HAP-1 (cell line): Measurements from ENCODE around the gene PICK1.
"Not testable (repeated sequence)": the region's sequence is repeated elsewhere in the genome, so short reads cannot be mapped to it uniquely, and the experiment has no call there.

Experiments
- DNase-seq, 2 experiments: peaks; one replicate each; pipeline ENCODE4 v3.0.0-alpha.2; 2016 to 2020; ENCODE audit warnings: low spot score in 2 of 2
- H3K27me3 ChIP-seq: fragments of 250-450 bp; sonication (Bioruptor Pico); 2 replicates; pipeline ENCODE4 v1.5.1; 2020; ENCODE audit warnings: low read depth, mild to moderate bottlenecking, moderate library complexity
- H3K36me3 ChIP-seq: fragments of 250-450 bp; sonication (Bioruptor Pico); replicated peaks from 2 replicates; pipeline ENCODE4 v1.5.1; 2020; ENCODE audit warnings: mild to moderate bottlenecking
- H3K4me1 ChIP-seq: fragments of 250-450 bp; sonication (Bioruptor Pico); 2 replicates; pipeline ENCODE4 v1.5.1; 2020; ENCODE audit warnings: mild to moderate bottlenecking
- H3K4me3 ChIP-seq: fragments of 250-450 bp; sonication (Bioruptor Pico); 2 replicates; pipeline ENCODE4 v1.5.1; 2020; ENCODE audit warnings: mild to moderate bottlenecking, moderate library complexity
- H3K9me3 ChIP-seq: fragments of 250-450 bp; sonication (Bioruptor Pico); 2 replicates; pipeline ENCODE4 v1.5.1; 2020; ENCODE audit warnings: mild to moderate bottlenecking, moderate library complexity
- in situ Hi-C: fragments of 300-500 bp; cut with MboI; formaldehyde crosslinking; loops from 3 replicates; pipeline ENCODE4 v1.14.3; 2020; ENCODE audit warnings: low sequenced_read_pairs, inconsistent platforms, mixed read lengths

The PICK1 gene

DNA sequence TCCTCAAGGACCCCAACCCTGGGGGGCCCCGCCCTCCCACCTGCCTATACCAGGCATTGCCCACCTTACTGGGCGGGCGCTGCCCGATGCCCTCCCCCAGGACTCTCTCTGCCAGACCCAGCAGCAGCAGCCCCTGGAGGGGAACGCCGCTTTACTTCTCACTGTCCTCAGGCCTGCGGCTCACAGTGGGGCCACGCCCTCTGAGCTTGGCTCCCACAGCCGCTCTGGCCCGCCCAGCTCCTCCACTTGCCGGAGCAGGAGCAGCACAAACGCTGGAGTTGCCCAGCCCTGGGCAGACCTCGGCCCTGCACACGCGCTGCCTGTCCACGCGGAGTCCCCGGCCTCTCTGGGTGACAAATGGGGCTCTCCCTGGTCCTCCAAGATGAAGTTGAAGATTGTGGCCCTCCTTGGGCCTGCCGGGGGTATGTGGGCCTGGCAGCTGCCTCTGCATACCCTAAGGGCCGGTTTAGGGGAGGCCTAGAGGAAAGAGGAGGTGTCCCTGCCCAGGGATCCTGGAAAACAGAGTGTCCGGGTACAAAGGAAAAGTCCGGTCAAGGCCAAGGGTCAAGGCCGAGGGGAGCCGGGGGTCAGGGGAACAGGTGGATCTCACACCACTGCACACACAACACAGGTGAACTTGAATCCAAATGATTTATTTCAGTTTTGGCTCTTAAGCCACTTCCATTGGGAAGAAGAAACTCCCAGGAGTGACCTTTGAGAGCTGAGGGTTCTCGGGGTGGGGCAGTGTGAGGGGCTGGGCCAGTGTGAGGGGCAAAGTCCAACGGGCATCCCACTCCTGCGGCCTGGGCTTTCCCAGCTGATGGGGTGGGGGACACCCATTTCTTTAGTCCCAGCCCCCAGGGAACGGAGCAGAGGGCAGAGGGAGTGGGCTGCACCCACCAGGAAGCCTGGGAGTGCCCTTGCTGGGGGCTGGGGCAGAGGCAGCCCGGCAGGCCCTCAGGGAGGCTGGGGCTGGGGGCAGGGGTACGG lies 54.0 kb downstream of the PICK1 start:
- Histone ChIP-seq H3K27me3 (no peaks in the 10 kb centered on the region), H3K9me3 (no peaks in the 10 kb centered on the region), H3K4me1 (no peaks in the 10 kb centered on the region), H3K36me3 (no peaks in the 10 kb centered on the region; the same call in 1 of the 2 replicates), H3K4me3 (no peak overlapping the region)
- in situ Hi-C loops: no loop called here
- DNase-seq: no peak

DNA sequence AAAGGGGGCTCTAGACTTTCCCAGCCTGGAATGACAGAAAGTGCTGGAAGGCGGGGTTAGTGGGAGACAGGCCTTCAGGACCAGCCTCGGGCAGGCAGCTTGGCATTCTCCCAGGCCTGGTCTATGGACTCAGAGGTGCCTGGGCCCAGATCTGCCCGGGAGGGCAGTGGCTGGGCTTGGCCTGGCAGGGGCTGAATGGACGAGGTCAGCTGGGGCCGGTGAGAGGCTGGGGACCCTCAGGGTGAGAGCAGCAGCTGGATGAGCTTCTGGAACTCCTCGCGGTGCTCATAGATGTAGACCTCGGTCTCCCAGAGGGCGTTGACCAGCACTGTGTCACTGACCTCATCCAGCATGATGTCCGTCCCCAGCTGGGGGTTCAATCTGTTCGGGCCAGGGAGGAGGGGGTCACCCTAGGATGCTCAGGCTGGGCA lies 54.7 kb downstream of the PICK1 start:
- DNase-seq: no peak
- no peak overlapping the region for H3K4me3 ChIP-seq
- in situ Hi-C loops: no loop called here
- H3K36me3 ChIP-seq: no peaks in the 10 kb centered on the region; the same call in 1 of the 2 replicates
- H3K4me1 ChIP-seq: no peaks in the 10 kb centered on the region
- no peaks in the 10 kb centered on the region for H3K9me3 ChIP-seq
- no peaks in the 10 kb centered on the region for H3K27me3 ChIP-seq

DNA sequence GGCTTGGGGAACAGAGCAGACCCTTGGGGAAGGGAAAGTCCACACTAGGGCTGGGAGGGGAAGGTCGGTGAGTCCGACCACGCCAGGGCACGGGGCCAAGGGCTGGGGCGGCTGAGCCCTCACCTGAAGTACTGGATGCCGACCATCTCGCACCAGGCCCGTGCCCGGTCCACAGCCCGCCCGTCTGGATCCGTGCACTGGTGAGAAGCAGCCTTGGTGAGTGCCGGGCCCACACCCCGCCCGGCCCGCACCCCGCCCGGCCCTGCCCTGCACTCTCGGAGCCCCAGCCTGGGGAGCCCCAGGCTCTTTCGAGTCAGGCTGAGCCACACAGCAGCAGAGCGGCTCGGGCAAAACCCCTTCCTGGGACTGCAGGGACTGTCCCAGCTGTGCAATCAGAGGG lies 55.2 kb downstream of the PICK1 start:
- Histone ChIP-seq H3K27me3 (no peaks in the 10 kb centered on the region), H3K4me1 (no peaks in the 10 kb centered on the region), H3K4me3 (no peak overlapping the region), H3K36me3 (no peaks in the 10 kb centered on the region; the same call in 1 of the 2 replicates), H3K9me3 (no peaks in the 10 kb centered on the region)
- no peak for DNase-seq
- in situ Hi-C loops: no loop called here

DNA sequence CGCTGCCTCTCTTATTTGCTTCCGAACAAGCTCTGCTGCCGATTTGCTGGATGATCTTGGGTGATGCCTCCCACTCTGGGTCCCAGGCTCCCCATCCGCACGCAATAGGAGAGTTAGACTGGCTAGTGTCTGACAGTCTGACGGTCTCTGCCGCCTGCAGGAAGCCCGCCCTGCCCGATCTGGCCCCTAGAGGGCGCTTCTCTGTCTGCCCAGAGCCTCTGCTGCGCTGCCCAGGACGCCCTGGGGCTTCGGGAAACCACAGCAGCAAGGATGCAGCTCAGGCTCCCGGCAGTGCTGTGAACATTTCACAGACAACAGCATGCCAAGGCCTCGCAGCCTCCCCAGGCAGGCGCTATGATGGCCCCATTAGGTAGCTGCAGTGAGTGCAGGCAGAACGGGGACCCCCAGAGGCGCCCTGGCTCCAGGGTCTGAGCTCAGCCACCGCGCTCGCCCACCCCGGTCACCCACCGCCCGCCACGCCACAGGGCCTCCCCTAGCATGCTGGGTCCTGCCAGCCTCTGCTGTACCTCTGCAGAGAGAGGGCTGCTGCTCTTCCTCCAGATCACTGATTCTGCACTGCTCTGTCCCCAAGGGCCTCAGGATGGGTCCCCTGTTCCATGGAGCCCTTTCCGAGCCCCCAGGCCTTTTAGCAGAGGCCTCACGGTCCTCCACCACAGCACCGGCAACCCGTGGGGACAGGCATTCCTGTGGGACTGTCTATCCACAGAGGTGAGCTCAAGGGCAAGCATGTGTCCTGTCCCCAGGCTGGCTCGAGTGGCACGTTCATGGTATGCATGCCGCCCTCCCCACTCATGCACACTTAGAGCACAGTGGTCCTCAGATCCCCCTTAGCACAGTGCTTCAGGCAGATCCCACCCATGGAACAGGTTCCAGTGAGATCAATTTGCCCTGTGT lies 57.5 kb downstream of the PICK1 start:
- peak; percentile 54 to 91 for DNase-seq
- in situ Hi-C loops: no loop called here
- no peaks in the 10 kb centered on the region; the same call in 1 of the 2 replicates for H3K36me3 ChIP-seq

DNA sequence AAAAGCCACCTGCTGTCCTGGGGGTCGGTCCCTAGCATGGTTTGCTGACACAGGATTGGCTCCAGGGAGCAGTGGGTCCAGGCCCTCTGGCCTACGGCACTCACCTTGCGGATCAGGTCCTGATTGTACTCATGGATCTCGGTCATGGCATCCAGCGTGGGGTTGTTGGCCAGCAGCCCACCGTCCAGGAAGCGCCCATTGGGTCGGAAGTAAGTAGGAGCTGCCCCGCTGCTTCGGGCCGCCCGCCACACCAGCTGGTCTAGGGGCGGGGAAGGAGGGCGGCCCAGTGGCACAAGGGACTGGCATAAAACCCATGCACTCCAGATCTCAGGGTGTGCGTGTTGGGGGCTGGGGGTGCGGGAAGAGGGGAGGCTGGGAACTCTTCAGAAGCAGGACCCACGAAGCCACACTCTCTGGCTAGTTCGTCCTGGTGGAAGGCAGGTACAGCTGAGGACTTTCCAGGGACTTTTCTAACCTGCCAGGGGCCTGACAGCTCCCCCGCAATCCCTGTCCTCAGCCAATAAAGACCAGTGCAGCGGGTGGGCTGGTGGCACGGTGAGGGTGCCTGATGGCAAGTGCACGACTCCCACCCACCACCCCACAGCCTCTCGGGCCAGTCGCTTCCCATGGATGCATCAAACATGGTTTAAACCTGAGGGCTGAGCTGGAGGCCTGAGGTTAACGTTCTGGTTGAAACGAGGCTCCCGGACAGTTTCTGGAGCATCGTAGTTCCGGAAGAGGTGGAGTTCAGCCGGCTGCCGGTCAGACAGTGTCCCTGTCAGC lies 58.4 kb downstream of the PICK1 start:
- in situ Hi-C loops: no loop called here
- no peak for DNase-seq

More for the DNA sequence above, 57.5 kb downstream of the PICK1 start:
- H3K4me3 ChIP-seq: no peak overlapping the region
- H3K4me1 ChIP-seq: no peaks in the 10 kb centered on the region
- H3K9me3 ChIP-seq: no peaks in the 10 kb centered on the region
- H3K27me3 ChIP-seq: no peaks in the 10 kb centered on the region

DNA sequence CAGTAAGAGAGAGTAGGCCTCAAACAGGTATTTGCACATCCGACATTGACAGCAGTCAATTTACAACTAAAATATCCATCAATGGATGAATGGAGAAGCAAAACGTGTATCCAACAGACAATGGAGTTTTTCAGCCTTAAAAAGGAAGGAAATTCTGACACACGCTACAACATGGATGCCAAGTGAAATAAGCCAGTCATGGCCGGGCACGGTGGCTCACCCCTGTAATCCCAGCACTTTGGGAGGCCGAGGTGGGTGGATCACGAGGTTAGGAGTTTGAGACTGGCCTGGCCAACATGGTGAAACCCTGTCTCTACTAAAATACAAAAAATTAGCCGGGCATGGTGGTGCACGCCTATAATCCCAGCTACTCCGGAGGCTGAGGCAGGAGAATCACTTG lies 60.4 kb downstream of the PICK1 start:
- H3K9me3 ChIP-seq, DNase-seq, in situ Hi-C loops, H3K27me3 ChIP-seq, H3K4me1 ChIP-seq, H3K36me3 ChIP-seq, H3K4me3 ChIP-seq: not testable (repeated sequence)

More for the DNA sequence above, 58.4 kb downstream of the PICK1 start:
- no peak overlapping the region for H3K4me3 ChIP-seq
- H3K4me1 ChIP-seq: no peaks in the 10 kb centered on the region
- H3K36me3 ChIP-seq: no peaks in the 10 kb centered on the region; the same call in 1 of the 2 replicates
- no peaks in the 10 kb centered on the region for H3K27me3 ChIP-seq
- H3K9me3 ChIP-seq: no peaks in the 10 kb centered on the region

DNA sequence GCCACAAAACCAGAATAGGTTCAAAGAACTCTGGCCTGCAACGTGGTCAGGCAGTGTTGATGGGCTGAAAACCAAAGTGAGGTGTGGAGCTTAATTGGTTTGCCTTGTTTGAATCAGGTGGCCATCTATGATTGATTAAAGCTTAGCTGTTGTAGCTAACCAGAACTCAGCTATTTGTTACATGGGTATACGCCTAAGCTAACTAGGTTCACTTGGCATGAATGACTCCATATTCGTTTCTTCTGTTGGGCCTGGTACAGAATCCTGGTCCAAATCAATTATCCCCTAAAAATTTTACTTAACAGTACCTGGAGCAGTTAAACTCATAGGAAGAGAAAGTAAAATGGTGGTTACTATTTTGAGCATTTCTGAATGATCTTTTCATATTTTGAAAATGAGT lies 61.0 kb downstream of the PICK1 start:
- Histone ChIP-seq H3K36me3 (no peaks in the 10 kb centered on the region; the same call in 1 of the 2 replicates), H3K27me3 (no peaks in the 10 kb centered on the region), H3K4me1 (no peaks in the 10 kb centered on the region), H3K9me3 (no peaks in the 10 kb centered on the region), H3K4me3 (no peak overlapping the region)
- DNase-seq: no peak
- in situ Hi-C loops: no loop called here

DNA sequence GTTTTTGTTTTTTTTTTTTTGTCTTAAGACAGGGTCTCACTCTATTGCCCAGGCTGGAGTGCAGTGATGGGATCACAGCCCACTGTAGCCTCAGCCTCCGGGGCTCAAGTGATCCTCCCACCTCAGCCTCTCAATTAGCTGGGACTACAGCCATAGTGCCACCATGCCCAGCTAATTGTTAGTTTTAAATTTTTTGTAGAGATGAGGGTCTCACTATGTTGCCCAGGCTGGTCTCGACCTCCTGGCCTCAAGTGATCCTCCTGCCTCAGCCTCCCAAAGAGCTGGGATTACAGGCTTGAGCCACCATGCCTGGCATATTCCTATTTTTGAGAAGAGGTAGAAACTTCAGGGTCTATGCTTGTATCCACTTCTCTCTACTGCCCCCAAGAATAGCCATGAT lies 61.5 kb downstream of the PICK1 start:
- in situ Hi-C loops, H3K4me1 ChIP-seq: not testable (repeated sequence)

DNA sequence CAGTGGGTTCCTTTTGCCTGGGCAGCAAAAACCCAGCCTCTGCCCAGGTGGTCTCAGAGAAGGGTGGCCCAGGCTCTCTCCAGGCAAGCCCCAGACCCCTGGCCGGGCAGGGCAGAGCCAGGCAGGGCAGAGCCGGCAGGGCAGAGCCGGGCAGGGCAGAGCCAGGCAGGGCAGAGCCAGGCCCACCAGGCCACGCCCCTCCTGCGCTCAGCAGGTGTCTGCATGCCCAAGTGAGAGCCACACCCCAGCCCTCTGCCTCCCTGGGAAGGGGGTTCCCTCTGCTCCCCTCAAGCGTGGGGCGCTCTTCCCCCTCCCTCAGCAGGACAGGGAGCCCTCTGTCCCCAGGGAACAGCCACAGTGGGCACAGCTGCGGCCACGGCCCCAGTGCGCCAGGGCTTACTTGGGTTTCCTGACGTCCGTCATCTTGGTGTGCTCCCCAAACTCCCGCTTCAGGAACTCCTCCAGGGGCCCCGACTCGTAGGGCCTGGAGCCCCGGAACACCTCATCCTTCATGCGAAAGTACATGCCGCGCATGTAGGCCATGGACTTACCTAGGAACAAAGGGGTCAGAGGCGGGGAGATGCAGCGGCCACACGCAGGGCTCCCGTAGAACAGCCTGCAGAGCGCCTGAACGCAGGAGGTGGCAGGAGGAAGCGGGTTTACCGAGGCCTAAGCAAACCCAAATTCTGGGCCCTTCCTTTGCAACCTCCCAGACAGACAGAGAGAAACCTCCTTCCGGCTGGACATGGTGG lies 63.3 kb downstream of the PICK1 start:
- no peak for DNase-seq
- Histone ChIP-seq H3K9me3 (no peaks in the 10 kb centered on the region), H3K27me3 (no peaks in the 10 kb centered on the region), H3K36me3 (no peaks in the 10 kb centered on the region), H3K4me1 (no peaks in the 10 kb centered on the region), H3K4me3 (no peak overlapping the region)
- in situ Hi-C loops: no loop called here

More for the DNA sequence above, 61.5 kb downstream of the PICK1 start:
- DNase-seq, H3K27me3 ChIP-seq, H3K36me3 ChIP-seq, H3K9me3 ChIP-seq, H3K4me3 ChIP-seq: not testable (repeated sequence)

DNA sequence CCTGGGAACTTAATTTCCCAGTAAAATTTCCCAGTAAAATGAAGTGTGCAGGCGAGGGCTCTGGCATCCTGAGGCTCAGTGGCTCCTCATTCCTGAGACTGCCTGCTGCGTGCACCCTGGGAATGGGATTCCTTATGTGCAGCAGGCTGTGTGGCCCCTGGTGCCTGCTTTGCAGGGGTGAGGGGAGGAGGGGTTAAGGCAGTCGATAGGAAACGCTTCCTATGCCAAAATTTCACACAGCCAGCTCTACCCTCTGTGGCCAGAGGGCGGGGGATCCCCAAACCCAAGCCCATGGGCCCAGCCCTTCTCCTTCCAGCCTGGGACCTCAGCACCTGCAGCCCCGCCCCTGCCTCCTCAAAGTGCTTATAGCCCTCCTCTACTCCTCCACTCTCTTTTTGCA lies 65.4 kb downstream of the PICK1 start:
- H3K4me1 ChIP-seq: no peaks in the 10 kb centered on the region
- H3K4me3 ChIP-seq: no peak overlapping the region
- DNase-seq: no peak
- no peaks in the 10 kb centered on the region for H3K27me3 ChIP-seq
- H3K9me3 ChIP-seq: no peaks in the 10 kb centered on the region
- in situ Hi-C loops: no loop called here
- H3K36me3 ChIP-seq: no peaks in the 10 kb centered on the region

DNA sequence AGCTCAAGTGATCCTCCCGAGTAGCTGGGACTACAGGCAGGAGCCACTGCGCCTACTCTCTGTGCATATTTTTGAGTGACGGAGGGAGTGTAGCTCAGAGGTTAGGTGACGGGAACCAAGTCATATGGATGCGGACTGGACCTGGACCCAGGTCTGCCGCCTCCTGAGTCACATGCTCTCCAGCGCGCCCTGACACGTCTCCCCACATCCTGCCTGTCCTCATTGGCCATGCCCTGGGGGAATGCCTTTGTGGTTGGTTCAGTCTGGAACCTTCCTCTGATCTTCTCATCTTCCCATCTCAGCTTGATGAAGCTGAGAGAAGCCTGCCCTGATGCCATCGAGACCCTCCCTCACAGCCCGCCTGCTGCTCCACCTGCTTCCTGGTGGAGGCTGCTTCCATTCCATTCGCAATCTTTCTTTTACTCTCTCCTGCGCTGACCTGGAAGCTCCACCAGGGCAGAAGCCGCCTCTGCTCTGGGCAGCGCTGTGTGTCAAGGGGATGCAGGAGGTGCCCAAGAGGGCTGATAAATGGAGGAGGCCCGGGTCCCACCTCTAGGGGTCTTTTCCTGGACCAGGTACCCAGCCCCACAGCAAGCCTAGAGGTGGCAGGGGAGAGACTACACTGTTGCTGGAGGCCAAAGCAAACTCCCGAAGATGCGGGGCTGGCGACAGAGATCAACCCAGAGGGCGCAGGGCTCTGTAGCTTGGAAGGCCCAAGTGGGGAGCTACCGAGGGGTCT lies 67.2 kb downstream of the PICK1 start:
- no peak for DNase-seq
- Histone ChIP-seq H3K27me3 (no peaks in the 10 kb centered on the region), H3K36me3 (no peaks in the 10 kb centered on the region), H3K4me1 (no peaks in the 10 kb centered on the region), H3K4me3 (no peak overlapping the region), H3K9me3 (no peaks in the 10 kb centered on the region)
- in situ Hi-C loops: no loop called here

DNA sequence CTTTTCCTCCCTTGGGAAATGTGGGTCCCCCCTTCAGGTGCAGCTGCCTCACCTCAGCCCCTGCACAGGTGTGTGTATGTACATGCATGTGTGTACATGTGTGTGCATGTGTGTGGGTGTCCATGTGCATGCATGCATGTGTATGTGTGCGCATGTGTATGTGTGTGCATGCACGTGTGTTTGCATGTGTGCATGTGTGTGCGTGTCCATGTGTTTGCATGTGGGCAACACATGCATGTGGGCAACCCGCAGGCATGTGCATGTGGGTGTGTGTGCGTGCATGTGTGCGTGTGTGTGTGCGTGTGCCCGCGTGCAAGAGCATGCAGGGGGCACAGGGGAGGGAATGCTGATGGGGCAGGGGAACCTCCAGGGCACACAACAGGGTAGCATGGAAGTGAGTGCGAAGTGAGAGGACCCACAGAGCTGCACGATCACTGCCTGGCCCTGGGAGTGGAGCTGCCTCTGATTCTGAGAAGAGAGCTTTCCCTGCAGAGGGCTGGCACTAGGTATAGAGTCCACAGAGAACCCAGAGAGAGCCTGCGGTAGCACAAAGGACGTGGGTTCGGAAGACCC lies 67.9 kb downstream of the PICK1 start:
- H3K4me3 ChIP-seq: no peak overlapping the region

More for the DNA sequence above, 67.9 kb downstream of the PICK1 start:
- Histone ChIP-seq H3K27me3 (no peaks in the 10 kb centered on the region), H3K9me3 (no peaks in the 10 kb centered on the region), H3K4me1 (no peaks in the 10 kb centered on the region), H3K36me3 (no peaks in the 10 kb centered on the region)
- DNase-seq: no peak
- in situ Hi-C loops: no loop called here
